ENCODE data around the gene RTBDN.

DNA sequence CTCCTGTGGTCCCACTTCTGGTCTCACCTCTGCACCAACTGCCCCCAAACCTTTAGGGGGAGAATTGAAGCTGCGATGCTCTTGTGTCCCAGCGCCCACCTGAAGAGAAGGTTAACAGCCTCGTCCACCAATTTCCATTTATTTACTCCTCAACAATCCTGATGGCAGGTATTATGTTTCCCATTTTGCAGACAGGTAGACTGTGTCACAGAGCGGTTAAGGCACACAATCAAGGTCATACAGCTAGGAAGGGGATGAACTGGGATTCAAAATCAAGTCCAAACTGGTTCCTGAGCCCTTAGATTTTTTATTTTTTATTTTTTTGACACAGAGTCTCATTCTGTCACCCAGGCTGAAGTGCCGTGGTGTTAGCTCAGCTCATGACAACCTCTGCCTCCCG, 40.7 kb upstream of the RTBDN start:
- TF ChIP-seq CTCF (IDR thresholded peaks at IDR 0.05 in 4 of 5, conservative IDR thresholded peaks at IDR 0.05 in 1 of 5) (no peak), POLR2A (IDR thresholded peaks at IDR 0.05) (no peak)

Measured in gastrocnemius medialis (tissue), 4 donors.